Hair follicular keratinocyte (primary cell): ENCODE results near the gene NPY4R2. TPM values are rescaled to one million over a fixed set of nuclear protein-coding genes. Genes with fewer than 3 reads are reported as not detected.

Source experiments
- total RNA-seq: library from RNA; depleted of rRNA; stranded (reverse); fragments of >200 nt; gene quantifications from 2 replicates; pipeline ENCODE4 v1.2.3, GENCODE V29; 2015

Gene NPY4R2, protein sequence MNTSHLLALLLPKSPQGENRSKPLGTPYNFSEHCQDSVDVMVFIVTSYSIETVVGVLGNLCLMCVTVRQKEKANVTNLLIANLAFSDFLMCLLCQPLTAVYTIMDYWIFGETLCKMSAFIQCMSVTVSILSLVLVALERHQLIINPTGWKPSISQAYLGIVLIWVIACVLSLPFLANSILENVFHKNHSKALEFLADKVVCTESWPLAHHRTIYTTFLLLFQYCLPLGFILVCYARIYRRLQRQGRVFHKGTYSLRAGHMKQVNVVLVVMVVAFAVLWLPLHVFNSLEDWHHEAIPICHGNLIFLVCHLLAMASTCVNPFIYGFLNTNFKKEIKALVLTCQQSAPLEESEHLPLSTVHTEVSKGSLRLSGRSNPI
- total RNA-seq = not detected in 2 replicates

DNA sequence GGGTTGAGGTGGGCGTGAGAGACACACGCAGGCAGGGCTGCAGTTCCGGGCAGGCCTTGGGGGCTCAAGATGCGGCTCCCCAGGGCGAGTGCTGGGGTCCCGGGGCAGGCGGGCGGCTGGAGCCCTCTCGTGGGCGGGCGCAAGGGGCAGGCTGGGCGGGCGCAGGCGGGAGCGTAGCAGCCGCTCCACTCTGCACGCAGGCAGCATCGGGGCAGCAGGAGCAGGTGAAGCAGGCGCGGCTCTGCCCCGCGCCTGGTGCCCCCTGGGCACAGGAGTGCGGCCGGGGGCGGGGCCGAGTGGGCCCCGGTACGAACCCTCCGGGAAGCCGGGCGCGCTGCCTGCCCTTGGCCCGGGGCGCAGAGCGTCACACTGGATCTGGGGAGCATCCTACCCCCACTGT, at the start of gene NPY4R2:
TSS of gene NPY4R2 (plus strand) at position 188 of the 400 bp plus-strand sequence. CDS start 3,326 bp downstream, outside the sequence.

Other genes with a start within 250 kb of the NPY4R2 start
- gene SYT15B, start 155.1 kb upstream of the NPY4R2 start, total RNA-seq = not detected in 2 replicates
- 14.0 TPM in 1 of 2 replicates, not detected in the other for gene FAM25C, start 81.1 kb downstream of the NPY4R2 start, total RNA-seq